ENCODE measurements around the gene TP53BP2.
"Not testable (repeated sequence)": the region's sequence is repeated elsewhere in the genome, so short reads cannot be mapped to it uniquely, and the experiment has no call there.

Gene TP53BP2

GRCh38 chr1:223736638-223737037 lies 109.1 kb downstream of the TP53BP2 start:
- DNase-seq, result not testable (repeated sequence)

GRCh38 chr1:223733898-223734852 lies 111.6 kb downstream of the TP53BP2 start:
- DNase-seq, result no peak

- no peak for DNase-seq
Measured at GRCh38 chr1:223732993-223733798, 112.6 kb downstream of the TP53BP2 start.

- peak; percentile 82 for DNase-seq
Measured at GRCh38 chr1:223731133-223731770, 114.5 kb downstream of the TP53BP2 start.

- DNase-seq, result peak; percentile 68
Measured at GRCh38 chr1:223730479-223731132, 115.1 kb downstream of the TP53BP2 start.

- DNase-seq, result no peak
Measured at GRCh38 chr1:223729906-223730305, 115.8 kb downstream of the TP53BP2 start.

All from DMS79 treated with DMSO at 0.1 percent for 48 hours (cell line).